WTC11 (cell line): ENCODE results near the gene GPX4. TPM values are rescaled to one million over a fixed set of nuclear protein-coding genes. Genes with fewer than 3 reads are reported as not detected.
A peak's percentile ranks its signal among the peaks of the same experiment; 100 is the strongest.

Experiments used
- ATAC-seq: fragments of 200-7000 bp; cut with Tn5 transposase; 2 replicates; pipeline ENCODE4 v1.10.0; 2021; ENCODE audit warnings: mild to moderate bottlenecking, moderate library complexity
- CTCF ChIA-PET: fragments of 300-600 bp; sonication (Branson Sonifier 250); formaldehyde crosslinking; loops from one replicate; lab custom pipeline; 2021; ENCODE audit warnings: antibody characterized with exemption; lab: Charles Lee
- POLR2A ChIA-PET: fragments of 350-600 bp; sonication (Branson Sonifier 250); formaldehyde crosslinking; loops from one replicate; lab custom pipeline; 2021; ENCODE audit warnings: antibody characterized with exemption; lab: Charles Lee
- DNase-seq: peaks from one replicate; pipeline ENCODE4 v3.0.0; 2021; ENCODE audit warnings: low spot score
- H3K27ac Mint-ChIP-seq: 2 replicates; pipeline ENCODE4 v1.8.0; 2021; ENCODE audit warnings: mixed read lengths
- H3K27me3 Mint-ChIP-seq: 2 replicates; pipeline ENCODE4 v1.8.0; 2021; ENCODE audit warnings: low read depth, mild to moderate bottlenecking, moderate library complexity, mixed read lengths
- H3K36me3 Mint-ChIP-seq: 2 replicates; pipeline ENCODE4 v1.8.0; 2021; ENCODE audit warnings: mixed read lengths
- H3K4me1 Mint-ChIP-seq: 2 replicates; pipeline ENCODE4 v1.8.0; 2022; ENCODE audit warnings: mixed read lengths
- H3K4me3 Mint-ChIP-seq: 2 replicates; pipeline ENCODE4 v1.8.0; 2021; ENCODE audit warnings: mild to moderate bottlenecking, moderate library complexity, mixed read lengths
- H3K9me3 Mint-ChIP-seq: 2 replicates; pipeline ENCODE4 v1.8.0; 2021; ENCODE audit warnings: mixed read lengths
- GRHL2 ChIP-seq: fragments of 250-450 bp; sonication (Bioruptor Pico); IDR thresholded peaks from 2 replicates; pipeline ENCODE4 v1.8.0; 2022; ENCODE audit warnings: mild to moderate bottlenecking, moderate library complexity; ENCODE audit not compliant: insufficient replicate concordance, severe bottlenecking
- GTF2I ChIP-seq: fragments of 250-450 bp; sonication (Bioruptor Pico); conservative IDR thresholded peaks from 2 replicates; pipeline ENCODE4 v1.4.0; 2021; ENCODE audit warnings: mild to moderate bottlenecking
- MXD4 ChIP-seq: fragments of 250-450 bp; sonication (Bioruptor Pico); IDR thresholded peaks from 2 replicates; pipeline ENCODE4 v1.8.0; 2021; ENCODE audit warnings: mild to moderate bottlenecking, moderate library complexity, borderline replicate concordance
- NFE2L1 ChIP-seq: sonication (generic); formaldehyde crosslinking; IDR thresholded peaks from 2 replicates; pipeline ENCODE4 v1.8.1; 2023; ENCODE audit warnings: missing genetic modification reagents
- NR1H2 ChIP-seq: sonication (generic); formaldehyde crosslinking; IDR thresholded peaks from 2 replicates; pipeline ENCODE4 v1.9.0; 2021; ENCODE audit warnings: mild to moderate bottlenecking, moderate library complexity, missing genetic modification reagents
- NR3C1 ChIP-seq: sonication (generic); formaldehyde crosslinking; conservative IDR thresholded peaks from 2 replicates; pipeline ENCODE4 v1.8.1; 2023; ENCODE audit warnings: low read depth, mild to moderate bottlenecking, missing genetic modification reagents
- SMAD3 ChIP-seq: sonication (generic); formaldehyde crosslinking; IDR thresholded peaks from 2 replicates; pipeline ENCODE4 v1.8.0; 2022; ENCODE audit warnings: missing genetic modification reagents, mild to moderate bottlenecking, borderline replicate concordance
- ZNF232 ChIP-seq: sonication (generic); formaldehyde crosslinking; IDR thresholded peaks from 2 replicates; pipeline ENCODE4 v1.8.0; 2022; ENCODE audit warnings: mild to moderate bottlenecking, missing genetic modification reagents
- total RNA-seq: library from RNA; stranded (reverse); gene quantifications from 3 replicates; pipeline ENCODE4 v1.2.3, GENCODE V29; 2021
- TF ChIP-seq, protein P1 (sequence below): sonication (generic); formaldehyde crosslinking; IDR thresholded peaks from 2 replicates; pipeline ENCODE4 v1.8.1; 2023; ENCODE audit warnings: mild to moderate bottlenecking, missing genetic modification reagents, moderate library complexity
- TF ChIP-seq, protein P2 (sequence below): sonication (generic); formaldehyde crosslinking; conservative IDR thresholded peaks from 2 replicates; pipeline ENCODE4 v1.8.1; 2022; ENCODE audit warnings: mild to moderate bottlenecking, missing genetic modification reagents
- TF ChIP-seq, protein P3 (sequence below): fragments of 200-600 bp; IDR thresholded peaks from 2 replicates; pipeline ENCODE4 v1.8.0; 2022; ENCODE audit warnings: antibody characterized with exemption
- TF ChIP-seq, protein P4 (sequence below): sonication (generic); formaldehyde crosslinking; IDR thresholded peaks from 2 replicates; pipeline ENCODE4 v1.8.0; 2022; ENCODE audit warnings: mild to moderate bottlenecking, missing genetic modification reagents
- TF ChIP-seq, protein P5 (sequence below): fragments of 250-450 bp; sonication (Bioruptor Pico); conservative IDR thresholded peaks from 2 replicates; pipeline ENCODE4 v1.9.0; 2021; ENCODE audit warnings: mild to moderate bottlenecking
- TF ChIP-seq, protein P6 (sequence below): sonication (generic); formaldehyde crosslinking; IDR thresholded peaks from 2 replicates; pipeline ENCODE4 v1.8.1; 2022; ENCODE audit warnings: mild to moderate bottlenecking, moderate library complexity, missing genetic modification reagents
- TF ChIP-seq, protein P7 (sequence below): fragments of 250-450 bp; sonication (Bioruptor Pico); IDR thresholded peaks from 2 replicates; pipeline ENCODE4 v1.9.0; 2021; ENCODE audit warnings: moderate library complexity, mild to moderate bottlenecking, inconsistent platforms, borderline replicate concordance

The GPX4 gene
- total RNA-seq, 1 experiment from 2014 or later = 363 TPM

DNA sequence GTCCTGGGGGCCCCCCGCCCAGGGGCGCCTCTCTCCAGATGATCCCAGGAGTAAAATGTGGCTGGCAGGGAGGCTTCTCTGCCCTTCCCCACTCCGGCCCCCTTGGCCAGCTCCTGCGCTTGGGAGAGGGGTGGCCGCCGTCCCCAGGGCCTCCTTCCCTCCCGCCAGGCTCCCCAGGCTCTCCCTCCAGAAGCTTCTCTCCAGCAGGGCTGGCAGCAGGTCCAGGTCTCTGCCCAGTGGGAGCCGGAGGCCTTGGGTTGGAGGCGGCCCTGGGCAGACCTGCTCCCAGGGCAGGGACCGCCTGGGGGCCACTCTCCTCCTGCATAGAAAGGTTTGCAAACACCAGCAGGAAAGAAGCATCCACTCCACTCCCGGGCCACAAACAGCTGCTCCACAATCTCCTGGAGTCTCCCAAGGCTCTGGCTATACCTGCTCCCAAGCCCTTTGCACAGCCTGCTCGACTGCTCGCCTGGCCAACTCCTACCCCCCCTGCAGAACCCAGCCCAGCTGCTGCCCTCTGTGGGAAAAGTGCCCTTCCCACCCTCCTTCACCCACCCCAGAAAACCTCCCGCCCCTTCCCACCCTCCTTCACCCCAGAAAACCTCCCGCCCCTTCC is 44.2 kb downstream of the GPX4 start:
- peaks cover 10% of the 10 kb centered on the region for H3K4me1 Mint-ChIP-seq
- ChIA-PET CTCF (interaction anchor here (1.0 kb wide), 2 partner anchors 35 kb away, joined by 4 to 5 read pairs; no protein-coding TSS in a partner anchor), POLR2A (interaction anchor here (0.6 kb wide), 1 partner anchor 29 kb away, joined by 3 read pairs; no protein-coding TSS in a partner anchor)
- no peak overlapping the region for H3K27ac Mint-ChIP-seq
- H3K9me3 Mint-ChIP-seq = no peaks in the 10 kb centered on the region
- no peaks in the 10 kb centered on the region for H3K27me3 Mint-ChIP-seq
- DNase-seq (peak; percentile 15), ATAC-seq (no peak)
- peaks cover 26% of the 10 kb centered on the region for H3K36me3 Mint-ChIP-seq
- no peak overlapping the region for H3K4me3 Mint-ChIP-seq
- TF ChIP-seq, protein P1, sequence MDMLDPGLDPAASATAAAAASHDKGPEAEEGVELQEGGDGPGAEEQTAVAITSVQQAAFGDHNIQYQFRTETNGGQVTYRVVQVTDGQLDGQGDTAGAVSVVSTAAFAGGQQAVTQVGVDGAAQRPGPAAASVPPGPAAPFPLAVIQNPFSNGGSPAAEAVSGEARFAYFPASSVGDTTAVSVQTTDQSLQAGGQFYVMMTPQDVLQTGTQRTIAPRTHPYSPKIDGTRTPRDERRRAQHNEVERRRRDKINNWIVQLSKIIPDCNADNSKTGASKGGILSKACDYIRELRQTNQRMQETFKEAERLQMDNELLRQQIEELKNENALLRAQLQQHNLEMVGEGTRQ (CRISPR knock-in tag) = no peak
- TF ChIP-seq, protein P2, sequence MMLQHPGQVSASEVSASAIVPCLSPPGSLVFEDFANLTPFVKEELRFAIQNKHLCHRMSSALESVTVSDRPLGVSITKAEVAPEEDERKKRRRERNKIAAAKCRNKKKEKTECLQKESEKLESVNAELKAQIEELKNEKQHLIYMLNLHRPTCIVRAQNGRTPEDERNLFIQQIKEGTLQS = no peak

DNA sequence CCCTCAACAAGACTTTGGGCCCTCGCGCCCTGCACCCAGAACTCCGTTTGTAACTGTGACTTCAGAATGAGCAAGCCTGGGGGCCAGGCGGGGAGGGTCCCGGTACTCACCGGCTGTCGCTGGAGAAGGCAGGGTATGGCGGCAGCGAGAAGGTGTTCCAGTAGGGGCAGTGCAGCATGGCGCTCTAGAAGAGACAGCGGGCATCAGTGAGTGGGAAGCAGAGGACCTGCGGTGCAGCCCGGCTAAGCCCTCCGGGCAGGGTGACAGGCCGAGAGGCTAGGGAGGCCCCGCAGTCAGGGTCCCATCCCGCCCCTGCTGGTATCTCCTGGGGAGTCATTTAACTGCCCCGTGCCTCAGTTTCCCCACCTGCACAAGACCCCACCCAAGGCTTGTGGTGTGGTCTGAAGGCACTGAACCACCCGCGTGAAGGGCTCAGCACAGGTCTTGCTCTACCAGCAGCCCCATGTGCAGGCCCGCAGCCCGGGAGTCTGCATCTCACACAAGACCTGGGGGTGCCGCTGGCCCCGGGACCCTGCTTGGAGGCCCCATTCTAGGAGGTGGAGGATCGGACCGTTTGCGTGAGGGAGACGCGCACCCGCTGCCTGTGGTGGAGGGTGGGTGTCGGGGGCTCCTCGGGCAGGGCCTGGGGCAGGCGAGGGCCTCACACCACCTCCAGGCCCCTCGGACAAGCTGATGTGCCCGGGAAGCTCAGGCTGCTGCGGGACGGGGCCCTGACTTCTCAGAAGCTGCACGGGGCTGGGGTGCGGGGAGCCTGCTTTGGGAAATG is 45.7 kb downstream of the GPX4 start:
- no peaks in the 10 kb centered on the region for H3K9me3 Mint-ChIP-seq
- CTCF ChIA-PET = interaction anchor here (0.6 kb wide), 1 partner anchor 18 kb away, joined by 3 read pairs; no protein-coding TSS in a partner anchor
- POLR2A ChIA-PET = no interaction called here
- H3K27me3 Mint-ChIP-seq = no peaks in the 10 kb centered on the region
- H3K36me3 Mint-ChIP-seq = peaks cover 17% of the 10 kb centered on the region
- ATAC-seq (no peak), DNase-seq (peak; percentile 19)
- H3K4me1 Mint-ChIP-seq = peaks cover 10% of the 10 kb centered on the region
- no peak for TF ChIP-seq NR3C1 (CRISPR knock-in tag)
- TF ChIP-seq SMAD3 (CRISPR knock-in tag) = no peak
- TF ChIP-seq, protein P3, sequence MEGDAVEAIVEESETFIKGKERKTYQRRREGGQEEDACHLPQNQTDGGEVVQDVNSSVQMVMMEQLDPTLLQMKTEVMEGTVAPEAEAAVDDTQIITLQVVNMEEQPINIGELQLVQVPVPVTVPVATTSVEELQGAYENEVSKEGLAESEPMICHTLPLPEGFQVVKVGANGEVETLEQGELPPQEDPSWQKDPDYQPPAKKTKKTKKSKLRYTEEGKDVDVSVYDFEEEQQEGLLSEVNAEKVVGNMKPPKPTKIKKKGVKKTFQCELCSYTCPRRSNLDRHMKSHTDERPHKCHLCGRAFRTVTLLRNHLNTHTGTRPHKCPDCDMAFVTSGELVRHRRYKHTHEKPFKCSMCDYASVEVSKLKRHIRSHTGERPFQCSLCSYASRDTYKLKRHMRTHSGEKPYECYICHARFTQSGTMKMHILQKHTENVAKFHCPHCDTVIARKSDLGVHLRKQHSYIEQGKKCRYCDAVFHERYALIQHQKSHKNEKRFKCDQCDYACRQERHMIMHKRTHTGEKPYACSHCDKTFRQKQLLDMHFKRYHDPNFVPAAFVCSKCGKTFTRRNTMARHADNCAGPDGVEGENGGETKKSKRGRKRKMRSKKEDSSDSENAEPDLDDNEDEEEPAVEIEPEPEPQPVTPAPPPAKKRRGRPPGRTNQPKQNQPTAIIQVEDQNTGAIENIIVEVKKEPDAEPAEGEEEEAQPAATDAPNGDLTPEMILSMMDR = no peak
- TF ChIP-seq, protein P4, sequence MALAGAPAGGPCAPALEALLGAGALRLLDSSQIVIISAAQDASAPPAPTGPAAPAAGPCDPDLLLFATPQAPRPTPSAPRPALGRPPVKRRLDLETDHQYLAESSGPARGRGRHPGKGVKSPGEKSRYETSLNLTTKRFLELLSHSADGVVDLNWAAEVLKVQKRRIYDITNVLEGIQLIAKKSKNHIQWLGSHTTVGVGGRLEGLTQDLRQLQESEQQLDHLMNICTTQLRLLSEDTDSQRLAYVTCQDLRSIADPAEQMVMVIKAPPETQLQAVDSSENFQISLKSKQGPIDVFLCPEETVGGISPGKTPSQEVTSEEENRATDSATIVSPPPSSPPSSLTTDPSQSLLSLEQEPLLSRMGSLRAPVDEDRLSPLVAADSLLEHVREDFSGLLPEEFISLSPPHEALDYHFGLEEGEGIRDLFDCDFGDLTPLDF (CRISPR knock-in tag) = no peak
- TF ChIP-seq NFE2L1 (CRISPR knock-in tag) = no peak
- TF ChIP-seq ZNF232 = no peak
- TF ChIP-seq, protein P5, sequence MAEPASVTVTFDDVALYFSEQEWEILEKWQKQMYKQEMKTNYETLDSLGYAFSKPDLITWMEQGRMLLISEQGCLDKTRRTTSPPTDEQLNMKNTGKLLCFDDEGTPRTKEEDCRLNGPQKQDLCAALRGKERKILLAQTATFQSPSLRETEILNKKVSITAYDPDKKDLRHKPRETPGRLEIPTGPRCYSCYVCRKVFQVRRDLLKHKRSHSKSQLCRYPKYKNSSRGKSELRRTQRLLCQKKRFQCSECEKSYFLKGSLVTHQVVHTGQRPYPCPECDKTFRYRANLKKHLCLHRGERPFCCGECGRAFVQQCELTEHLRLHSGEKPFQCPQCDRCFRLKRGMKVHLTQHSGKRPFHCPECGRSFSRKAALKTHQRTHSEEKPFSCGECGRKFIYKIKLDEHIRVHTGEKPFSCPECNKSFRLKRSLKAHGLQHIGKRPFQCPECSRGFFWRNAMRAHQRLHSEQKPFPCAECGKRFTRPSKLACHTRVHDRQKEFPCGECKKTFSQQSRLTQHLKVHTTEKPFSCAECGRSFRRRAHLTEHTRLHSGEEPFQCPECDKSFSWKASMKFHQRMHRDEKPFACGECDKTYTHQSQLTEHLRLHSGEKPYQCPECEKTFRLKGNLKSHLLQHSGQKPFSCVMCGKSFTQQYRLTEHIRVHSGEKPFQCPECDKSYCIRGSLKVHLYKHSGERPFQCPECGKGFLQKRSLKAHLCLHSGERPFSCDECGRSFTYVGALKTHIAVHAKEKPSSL (CRISPR knock-in tag) = no peak
- no peak for TF ChIP-seq GTF2I
- no peak for TF ChIP-seq GRHL2 (CRISPR knock-in tag)
- TF ChIP-seq, protein P6, sequence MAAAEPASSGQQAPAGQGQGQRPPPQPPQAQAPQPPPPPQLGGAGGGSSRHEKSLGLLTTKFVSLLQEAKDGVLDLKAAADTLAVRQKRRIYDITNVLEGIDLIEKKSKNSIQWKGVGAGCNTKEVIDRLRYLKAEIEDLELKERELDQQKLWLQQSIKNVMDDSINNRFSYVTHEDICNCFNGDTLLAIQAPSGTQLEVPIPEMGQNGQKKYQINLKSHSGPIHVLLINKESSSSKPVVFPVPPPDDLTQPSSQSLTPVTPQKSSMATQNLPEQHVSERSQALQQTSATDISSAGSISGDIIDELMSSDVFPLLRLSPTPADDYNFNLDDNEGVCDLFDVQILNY (CRISPR knock-in tag) = no peak
- no peak for TF ChIP-seq NR1H2 (CRISPR knock-in tag)
- TF ChIP-seq MXD4 = no peak
- TF ChIP-seq, protein P7, sequence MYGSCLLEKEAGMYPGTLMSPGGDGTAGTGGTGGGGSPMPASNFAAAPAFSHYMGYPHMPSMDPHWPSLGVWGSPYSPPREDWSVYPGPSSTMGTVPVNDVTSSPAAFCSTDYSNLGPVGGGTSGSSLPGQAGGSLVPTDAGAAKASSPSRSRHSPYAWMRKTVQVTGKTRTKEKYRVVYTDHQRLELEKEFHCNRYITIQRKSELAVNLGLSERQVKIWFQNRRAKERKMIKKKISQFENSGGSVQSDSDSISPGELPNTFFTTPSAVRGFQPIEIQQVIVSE = no peak
- H3K27ac Mint-ChIP-seq = peak overlapping the region; percentile 27; the same call in 1 of the 2 replicates
- no peak overlapping the region for H3K4me3 Mint-ChIP-seq
